HEK293 (cell line): ENCODE data around the gene TASOR2.
A peak's percentile ranks its signal among the peaks of the same experiment; 100 is the strongest.

Source experiments
- FEZF1 ChIP-seq: fragments of 450-650 bp; formaldehyde crosslinking; IDR thresholded peaks from 2 replicates; pipeline ENCODE4 v1.5.1; 2016; ENCODE audit warnings: missing biosample characterization, missing genetic modification characterization
- GFI1B ChIP-seq: fragments of 450-650 bp; formaldehyde crosslinking; IDR thresholded peaks from 2 replicates; pipeline ENCODE4 v1.5.1; 2016; ENCODE audit warnings: missing biosample characterization, missing genetic modification characterization
- HOXD13 ChIP-seq: sonication (generic); formaldehyde crosslinking; IDR thresholded peaks from 2 replicates; pipeline ENCODE4 v1.8.0; 2022; ENCODE audit warnings: missing genetic modification reagents, borderline replicate concordance
- IKZF3 ChIP-seq: fragments of 450-650 bp; IDR thresholded peaks from 2 replicates; pipeline ENCODE4 v1.5.0; 2018; ENCODE audit warnings: missing biosample characterization, mild to moderate bottlenecking, missing genetic modification characterization, moderate library complexity
- KLF7 ChIP-seq: fragments of 450-650 bp; formaldehyde crosslinking; IDR thresholded peaks from 2 replicates; pipeline ENCODE4 v1.5.1; 2016; ENCODE audit warnings: missing biosample characterization, missing genetic modification characterization, borderline replicate concordance
- SALL2 ChIP-seq: fragments of 450-650 bp; formaldehyde crosslinking; IDR thresholded peaks from 2 replicates; pipeline ENCODE4 v1.5.0; 2017; ENCODE audit warnings: missing biosample characterization, mild to moderate bottlenecking, missing genetic modification characterization, borderline replicate concordance
- SETDB1 ChIP-seq: IDR thresholded peaks from one replicate; pipeline ENCODE4 v1.6.1; 2017; ENCODE audit warnings: mild to moderate bottlenecking, low read length, moderate library complexity, mixed read lengths; ENCODE audit not compliant: insufficient read length
- SP2 ChIP-seq: fragments of 450-650 bp; formaldehyde crosslinking; IDR thresholded peaks from 2 replicates; pipeline ENCODE4 v1.5.1; 2016; ENCODE audit warnings: missing biosample characterization, missing genetic modification characterization
- ZBTB11 ChIP-seq: fragments of 450-650 bp; formaldehyde crosslinking; conservative IDR thresholded peaks from 2 replicates; pipeline ENCODE4 v1.5.1; 2016; ENCODE audit warnings: low read depth, missing biosample characterization, missing genetic modification characterization
- ZBTB8A ChIP-seq: fragments of 450-650 bp; formaldehyde crosslinking; IDR thresholded peaks from 2 replicates; pipeline ENCODE4 v1.5.1; 2016; ENCODE audit warnings: missing biosample characterization, missing genetic modification characterization
- ZFP69B ChIP-seq: fragments of 450-650 bp; formaldehyde crosslinking; IDR thresholded peaks from 2 replicates; pipeline ENCODE4 v1.5.1; 2016; ENCODE audit warnings: missing biosample characterization, missing genetic modification characterization
- ZNF175 ChIP-seq: fragments of 450-650 bp; formaldehyde crosslinking; IDR thresholded peaks from 2 replicates; pipeline ENCODE4 v1.5.1; 2016; ENCODE audit warnings: missing biosample characterization, missing genetic modification characterization
- ZNF211 ChIP-seq: fragments of 450-650 bp; formaldehyde crosslinking; IDR thresholded peaks from 2 replicates; pipeline ENCODE4 v1.5.1; 2016; ENCODE audit warnings: low read depth, missing biosample characterization, missing genetic modification characterization
- ZNF221 ChIP-seq: fragments of 450-650 bp; formaldehyde crosslinking; IDR thresholded peaks from 2 replicates; pipeline ENCODE4 v1.5.1; 2017; ENCODE audit warnings: missing biosample characterization, missing genetic modification characterization, borderline replicate concordance
- ZNF266 ChIP-seq: fragments of 450-650 bp; formaldehyde crosslinking; IDR thresholded peaks from 2 replicates; pipeline ENCODE4 v1.5.1; 2016; ENCODE audit warnings: missing biosample characterization, missing genetic modification characterization, low read depth
- ZNF280C ChIP-seq: fragments of 450-650 bp; formaldehyde crosslinking; IDR thresholded peaks from 2 replicates; pipeline ENCODE4 v1.5.1; 2016; ENCODE audit warnings: missing biosample characterization, missing genetic modification characterization
- ZNF311 ChIP-seq: fragments of 450-650 bp; formaldehyde crosslinking; IDR thresholded peaks from 2 replicates; pipeline ENCODE4 v1.5.1; 2017; ENCODE audit warnings: missing biosample characterization, missing genetic modification characterization, borderline replicate concordance
- ZNF416 ChIP-seq: fragments of 450-650 bp; formaldehyde crosslinking; IDR thresholded peaks from 2 replicates; pipeline ENCODE4 v1.5.1; 2016; ENCODE audit warnings: missing biosample characterization, missing genetic modification characterization
- ZNF426 ChIP-seq: fragments of 450-650 bp; formaldehyde crosslinking; IDR thresholded peaks from 2 replicates; pipeline ENCODE4 v1.5.1; 2017; ENCODE audit warnings: missing biosample characterization, missing genetic modification characterization, mild to moderate bottlenecking, inconsistent platforms, moderate library complexity
- ZNF433 ChIP-seq: fragments of 450-650 bp; formaldehyde crosslinking; IDR thresholded peaks from 2 replicates; pipeline ENCODE4 v1.5.1; 2016; ENCODE audit warnings: missing biosample characterization, missing genetic modification characterization, low read depth
- ZNF449 ChIP-seq: fragments of 450-650 bp; formaldehyde crosslinking; IDR thresholded peaks from 2 replicates; pipeline ENCODE4 v1.5.1; 2017; ENCODE audit warnings: missing biosample characterization, mild to moderate bottlenecking, missing genetic modification characterization, moderate library complexity
- ZNF529 ChIP-seq: fragments of 450-650 bp; formaldehyde crosslinking; IDR thresholded peaks from 2 replicates; pipeline ENCODE4 v1.5.1; 2017; ENCODE audit warnings: missing genetic modification characterization, missing biosample characterization; ENCODE audit not compliant: insufficient replicate concordance
- ZNF585B ChIP-seq: fragments of 450-650 bp; formaldehyde crosslinking; IDR thresholded peaks from 2 replicates; pipeline ENCODE4 v1.5.1; 2016; ENCODE audit warnings: missing biosample characterization, missing genetic modification characterization
- ZNF600 ChIP-seq: fragments of 450-650 bp; formaldehyde crosslinking; IDR thresholded peaks from 2 replicates; pipeline ENCODE4 v1.5.1; 2016; ENCODE audit warnings: missing biosample characterization, missing genetic modification characterization
- ZNF623 ChIP-seq: fragments of 450-650 bp; formaldehyde crosslinking; IDR thresholded peaks from 2 replicates; pipeline ENCODE4 v1.5.1; 2016; ENCODE audit warnings: missing biosample characterization, missing genetic modification characterization
- ZNF792 ChIP-seq: fragments of 450-650 bp; formaldehyde crosslinking; IDR thresholded peaks from 2 replicates; pipeline ENCODE4 v1.5.1; 2016; ENCODE audit warnings: missing biosample characterization, missing genetic modification characterization
- ZSCAN4 ChIP-seq: fragments of 450-650 bp; formaldehyde crosslinking; IDR thresholded peaks from 2 replicates; pipeline ENCODE4 v1.5.1; 2017; ENCODE audit warnings: missing biosample characterization, missing genetic modification characterization
- TF ChIP-seq, protein P1 (sequence below): fragments of 450-650 bp; formaldehyde crosslinking; IDR thresholded peaks from 2 replicates; pipeline ENCODE4 v1.5.1; 2016; ENCODE audit warnings: missing biosample characterization, missing genetic modification characterization

TASOR2 gene

DNA sequence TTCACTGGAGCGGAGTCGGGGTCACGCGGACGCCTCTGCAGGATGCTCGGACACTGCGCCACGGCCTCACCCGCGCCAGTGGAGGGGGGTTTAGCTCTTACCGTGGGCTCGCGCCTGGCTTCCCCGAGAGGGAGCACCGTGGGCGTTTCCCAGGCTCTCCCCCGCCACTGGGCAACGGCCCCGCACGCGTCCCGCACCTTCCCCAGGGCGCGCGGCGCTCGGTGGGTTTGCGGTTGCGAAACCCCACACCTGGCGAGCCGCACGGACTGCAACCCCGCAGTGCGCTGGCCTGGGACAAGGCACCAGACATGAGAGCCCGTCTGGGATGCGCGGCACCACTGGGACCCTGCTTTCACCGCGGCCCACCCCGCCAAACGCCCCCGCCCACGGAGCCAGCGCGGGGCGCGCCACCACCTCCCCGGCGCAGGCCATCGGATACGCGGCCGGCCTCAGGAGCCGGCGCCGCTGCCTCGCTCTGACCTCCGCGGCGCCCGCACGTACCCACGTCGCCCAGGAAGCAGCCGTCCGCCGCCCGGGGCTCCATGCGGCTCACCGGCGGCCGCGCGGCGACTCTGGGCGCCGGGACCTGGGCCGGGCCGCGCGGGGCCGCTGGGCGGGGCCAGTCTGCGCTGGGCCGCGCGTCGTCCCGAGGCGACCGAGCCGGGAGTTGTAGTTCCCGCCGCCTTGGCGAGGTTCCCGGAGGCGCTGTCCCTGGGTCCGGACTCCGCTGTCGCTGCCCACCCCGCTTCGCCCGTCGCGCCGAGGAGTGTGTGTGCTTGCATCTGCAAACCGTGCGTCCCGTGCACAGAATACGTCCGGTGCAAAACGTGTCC is 18.4 kb upstream of the TASOR2 start, which contains the start of gene ASB13 (continued):
- TF ChIP-seq ZSCAN4 (no peak), ZNF175 (no peak), ZNF266 (no peak), ZNF426 (tag by site-specific recombination) (no peak), ZNF221 (tag by site-specific recombination) (no peak), SP2 (tag by site-specific recombination) (no peak), ZNF416 (tag by site-specific recombination) (no peak), SETDB1 (no peak), FEZF1 (no peak), KLF7 (peak; percentile 68; the same call in 1 of the 2 replicates), ZNF449 (tag by site-specific recombination) (no peak), GFI1B (tag by site-specific recombination) (no peak), ZBTB11 (tag by site-specific recombination) (peak; percentile 76), ZBTB8A (tag by site-specific recombination) (peak; percentile 52), SALL2 (tag by site-specific recombination) (no peak), ZNF585B (no peak), ZNF280C (tag by site-specific recombination) (no peak), IKZF3 (tag by site-specific recombination) (0 out of 2 replicates have a peak, but pooled peaks have one; percentile 7), HOXD13 (CRISPR knock-in tag) (no peak), ZNF211 (tag by site-specific recombination) (no peak), ZNF311 (tag by site-specific recombination) (no peak), ZNF529 (no peak), ZNF623 (tag by site-specific recombination) (no peak), ZNF792 (0 out of 2 replicates have a peak, but pooled peaks have one; percentile 42), ZNF433 (tag by site-specific recombination) (no peak), ZFP69B (tag by site-specific recombination) (no peak), ZNF600 (peak; percentile 81)
- TF ChIP-seq, protein P1, sequence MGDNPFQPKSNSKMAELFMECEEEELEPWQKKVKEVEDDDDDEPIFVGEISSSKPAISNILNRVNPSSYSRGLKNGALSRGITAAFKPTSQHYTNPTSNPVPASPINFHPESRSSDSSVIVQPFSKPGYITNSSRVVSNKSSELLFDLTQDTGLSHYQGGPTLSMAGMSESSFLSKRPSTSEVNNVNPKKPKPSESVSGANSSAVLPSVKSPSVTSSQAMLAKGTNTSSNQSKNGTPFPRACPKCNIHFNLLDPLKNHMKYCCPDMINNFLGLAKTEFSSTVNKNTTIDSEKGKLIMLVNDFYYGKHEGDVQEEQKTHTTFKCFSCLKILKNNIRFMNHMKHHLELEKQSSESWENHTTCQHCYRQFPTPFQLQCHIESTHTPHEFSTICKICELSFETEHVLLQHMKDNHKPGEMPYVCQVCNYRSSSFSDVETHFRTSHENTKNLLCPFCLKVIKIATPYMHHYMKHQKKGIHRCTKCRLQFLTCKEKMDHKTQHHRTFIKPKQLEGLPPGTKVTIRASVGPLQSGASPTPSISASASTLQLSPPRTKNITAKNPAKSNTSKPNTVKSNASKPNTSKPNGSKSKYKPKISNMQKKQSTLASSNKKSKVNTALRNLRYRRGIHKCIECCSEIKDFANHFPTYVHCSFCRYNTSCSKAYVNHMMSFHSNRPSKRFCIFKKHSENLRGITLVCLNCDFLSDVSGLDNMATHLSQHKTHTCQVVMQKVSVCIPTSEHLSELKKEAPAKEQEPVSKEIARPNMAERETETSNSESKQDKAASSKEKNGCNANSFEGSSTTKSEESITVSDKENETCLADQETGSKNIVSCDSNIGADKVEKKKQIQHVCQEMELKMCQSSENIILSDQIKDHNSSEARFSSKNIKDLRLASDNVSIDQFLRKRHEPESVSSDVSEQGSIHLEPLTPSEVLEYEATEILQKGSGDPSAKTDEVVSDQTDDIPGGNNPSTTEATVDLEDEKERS (tag by site-specific recombination) = no peak
